22Rv1 (cell line): ENCODE data around the gene ARHGEF10L.

ENCODE experiments used
- H3K27ac ChIP-seq: fragments of 450-650 bp; 2 replicates; pipeline ENCODE4 v1.5.1; 2017
- CTCF ChIP-seq: fragments of 450-650 bp; IDR thresholded peaks from 2 replicates; pipeline ENCODE4 v1.5.1; 2017; ENCODE audit warnings: mild to moderate bottlenecking
- ZFX ChIP-seq: fragments of 450-650 bp; IDR thresholded peaks from 2 replicates; pipeline ENCODE4 v1.6.1; 2017; ENCODE audit warnings: antibody characterized with exemption, borderline replicate concordance

Gene ARHGEF10L

GRCh38 chr1:17729909-17730308 lies 190.4 kb downstream of the ARHGEF10L start:
- TF ChIP-seq ZFX: no peak
- TF ChIP-seq CTCF: no peak
- no peak overlapping the region for H3K27ac ChIP-seq

DNA sequence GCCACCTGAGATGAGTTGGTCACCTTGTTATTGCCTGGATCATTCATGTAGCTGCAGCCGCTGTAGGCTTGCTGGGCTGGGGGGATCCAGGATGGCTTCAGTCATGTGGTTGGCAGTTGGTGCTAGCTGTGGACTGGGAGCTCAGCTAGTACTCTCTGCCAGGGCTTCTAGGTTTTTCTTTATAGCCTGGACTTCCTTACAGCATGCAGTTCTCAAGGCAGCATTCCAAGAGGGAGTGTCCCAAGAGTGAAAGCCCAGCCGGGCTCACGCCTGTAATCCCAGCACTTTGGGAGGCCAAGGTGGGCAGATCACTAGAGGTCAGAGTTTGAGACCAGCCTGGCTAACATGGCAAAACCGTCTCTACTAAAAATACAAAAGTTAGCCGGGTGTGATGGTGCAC lies 192.0 kb downstream of the ARHGEF10L start:
- TF ChIP-seq CTCF (no peak), ZFX (no peak)

GRCh38 chr1:17732475-17732874 lies 193.0 kb downstream of the ARHGEF10L start:
- TF ChIP-seq ZFX: no peak
- TF ChIP-seq CTCF: no peak
- H3K27ac ChIP-seq: no peak overlapping the region

More for the DNA sequence above, 192.0 kb downstream of the ARHGEF10L start:
- H3K27ac ChIP-seq: no peak overlapping the region

DNA sequence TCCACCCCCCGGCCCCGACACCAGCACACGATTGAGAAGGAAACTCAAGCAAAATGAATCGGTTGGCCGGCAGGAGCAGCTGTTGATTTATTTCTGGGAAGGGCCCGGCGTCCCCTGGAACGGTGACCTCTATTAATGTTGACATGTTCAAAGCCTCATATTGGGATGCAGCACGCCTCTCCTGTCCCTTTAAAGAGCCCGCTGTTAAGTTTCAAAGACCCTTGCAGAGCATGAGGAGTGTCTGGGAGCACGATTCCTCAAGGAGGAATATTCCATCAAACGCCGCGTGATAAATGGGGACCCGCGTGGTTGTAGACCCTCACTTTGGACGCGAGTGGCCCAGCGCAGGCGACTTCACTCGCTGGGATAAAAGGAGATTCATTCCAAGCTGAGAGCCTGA lies 194.2 kb downstream of the ARHGEF10L start:
- no peak overlapping the region for H3K27ac ChIP-seq
- no peak for TF ChIP-seq CTCF
- TF ChIP-seq ZFX: no peak

DNA sequence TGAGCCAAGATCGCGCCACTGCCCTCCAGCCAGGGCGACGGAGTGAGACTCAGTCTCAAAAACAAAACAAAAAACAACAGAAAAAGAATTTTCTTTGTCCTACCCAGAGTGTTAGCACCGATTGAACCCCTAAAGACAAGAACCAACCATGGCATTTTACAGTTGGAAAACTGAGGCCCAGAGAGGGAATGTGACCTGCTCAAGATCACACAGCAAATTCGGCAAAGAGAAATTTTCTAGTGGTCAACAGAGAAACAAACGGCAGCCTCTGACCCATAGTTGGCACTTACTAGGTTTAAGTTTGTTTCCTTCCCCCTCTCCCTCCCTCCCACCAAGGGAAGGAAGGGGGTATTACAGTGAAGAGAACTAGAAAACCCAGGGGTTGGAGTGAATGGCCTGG lies 195.1 kb downstream of the ARHGEF10L start:
- TF ChIP-seq ZFX (no peak), CTCF (no peak)
- no peak overlapping the region for H3K27ac ChIP-seq

DNA sequence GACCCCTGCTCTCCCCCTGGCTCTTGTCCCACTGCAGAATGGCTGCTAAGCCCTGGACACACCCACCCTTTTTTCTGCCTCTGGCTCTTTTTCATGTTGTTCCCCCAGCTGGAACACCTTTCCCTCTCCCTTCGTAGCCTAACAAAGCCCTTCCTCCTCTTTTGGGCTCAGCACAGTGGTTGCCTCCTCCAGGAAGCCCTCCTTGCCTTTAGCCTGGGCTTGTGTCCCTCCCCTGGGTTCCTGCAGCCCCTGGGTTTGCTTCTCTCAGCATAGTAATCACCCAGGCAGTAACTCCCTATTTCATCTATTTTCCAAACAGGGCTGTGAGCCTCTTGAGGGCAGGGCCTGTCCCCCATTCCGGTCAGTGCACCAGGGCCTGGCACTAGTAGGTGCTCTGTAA lies 195.8 kb downstream of the ARHGEF10L start:
- TF ChIP-seq ZFX (no peak), CTCF (no peak)
- H3K27ac ChIP-seq: no peak overlapping the region

DNA sequence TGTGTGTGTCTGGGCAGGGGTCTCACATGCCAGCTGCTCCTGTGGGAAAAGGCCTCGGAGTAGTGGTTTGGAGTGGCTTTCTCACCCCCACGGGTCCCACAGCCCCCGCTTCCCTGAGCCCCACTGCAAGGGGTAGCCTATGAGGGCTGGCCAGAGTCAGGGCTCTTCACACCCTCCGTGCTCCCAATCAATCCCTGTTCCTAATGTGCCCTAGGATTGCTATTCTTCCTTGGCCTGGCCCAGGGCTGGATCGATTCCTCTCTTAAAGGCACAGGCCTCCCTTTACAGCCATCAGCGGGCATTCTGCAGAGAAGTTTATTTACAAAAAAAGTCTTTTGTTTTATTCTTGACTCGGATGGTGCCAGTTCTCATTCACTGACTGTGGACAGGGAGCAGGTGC lies 196.3 kb downstream of the ARHGEF10L start:
- no peak for TF ChIP-seq ZFX
- no peak for TF ChIP-seq CTCF
- H3K27ac ChIP-seq: no peak overlapping the region

DNA sequence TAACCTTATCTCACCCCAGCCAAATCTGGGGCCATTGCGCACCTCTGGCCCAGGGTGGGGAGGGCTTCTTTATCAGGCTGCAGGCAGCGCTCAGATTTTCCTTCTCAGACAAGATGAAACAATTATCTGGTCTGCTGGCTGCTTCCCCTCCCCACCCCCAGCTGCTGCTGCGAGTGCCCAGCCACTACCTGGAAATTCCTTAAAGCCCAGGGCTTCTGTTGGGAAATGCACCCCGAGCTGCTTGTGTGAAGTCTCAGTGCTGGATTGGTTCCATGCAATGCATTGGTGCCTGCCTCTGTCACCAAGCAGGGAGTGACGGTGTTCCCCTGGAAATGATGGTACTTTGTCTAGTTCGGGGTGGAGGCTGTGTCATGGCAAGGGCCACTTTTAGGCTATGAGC lies 197.1 kb downstream of the ARHGEF10L start:
- TF ChIP-seq CTCF: no peak
- no peak for TF ChIP-seq ZFX
- H3K27ac ChIP-seq: no peak overlapping the region
